Testis (tissue), 2 donors: Measurements from ENCODE around the gene BCAS2.

ENCODE experiments used
- CTCF ChIP-seq, 3 experiments: fragments of 450-650 bp in 2 of 3; fragments of 200-600 bp in 1 of 3; sonication (generic) in 1 of 3; IDR thresholded peaks; one replicate each; pipeline ENCODE4 v1.5.1; 2016 to 2019; ENCODE audit warnings: antibody characterized with exemption in 3 of 3, mild to moderate bottlenecking in 2 of 3, moderate library complexity in 1 of 3
- POLR2A ChIP-seq: fragments of 450-650 bp; IDR thresholded peaks from one replicate; pipeline ENCODE4 v1.6.1; 2017; ENCODE audit warnings: antibody characterized with exemption, mild to moderate bottlenecking, moderate library complexity

GRCh38 chr1:114551400-114551799, 30.0 kb downstream of the BCAS2 start:
- TF ChIP-seq CTCF (IDR thresholded peaks at IDR 0.05), result no peak
- no peak for TF ChIP-seq POLR2A
